ENCODE results near the gene SLC9A1.

DNA sequence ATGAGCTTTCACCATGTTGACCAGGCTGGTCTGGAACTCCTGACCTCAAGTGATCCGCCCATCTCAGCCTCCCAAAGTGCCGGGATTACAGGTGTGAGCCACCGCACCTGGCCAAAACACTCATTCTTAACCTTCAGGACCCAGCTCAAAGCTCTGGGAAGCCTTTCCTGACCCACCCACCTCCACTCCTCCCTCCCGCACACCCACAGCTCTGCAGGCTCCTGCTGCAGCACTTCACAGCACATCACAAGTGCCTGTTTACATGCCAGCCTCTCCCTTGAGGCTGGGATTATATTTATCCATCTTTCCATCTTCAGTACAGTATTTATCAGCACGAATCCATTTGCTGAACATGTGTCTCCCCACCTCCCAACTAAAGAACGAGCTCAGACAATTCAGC, 14.9 kb downstream of the SLC9A1 start:
- TF ChIP-seq, protein P1, sequence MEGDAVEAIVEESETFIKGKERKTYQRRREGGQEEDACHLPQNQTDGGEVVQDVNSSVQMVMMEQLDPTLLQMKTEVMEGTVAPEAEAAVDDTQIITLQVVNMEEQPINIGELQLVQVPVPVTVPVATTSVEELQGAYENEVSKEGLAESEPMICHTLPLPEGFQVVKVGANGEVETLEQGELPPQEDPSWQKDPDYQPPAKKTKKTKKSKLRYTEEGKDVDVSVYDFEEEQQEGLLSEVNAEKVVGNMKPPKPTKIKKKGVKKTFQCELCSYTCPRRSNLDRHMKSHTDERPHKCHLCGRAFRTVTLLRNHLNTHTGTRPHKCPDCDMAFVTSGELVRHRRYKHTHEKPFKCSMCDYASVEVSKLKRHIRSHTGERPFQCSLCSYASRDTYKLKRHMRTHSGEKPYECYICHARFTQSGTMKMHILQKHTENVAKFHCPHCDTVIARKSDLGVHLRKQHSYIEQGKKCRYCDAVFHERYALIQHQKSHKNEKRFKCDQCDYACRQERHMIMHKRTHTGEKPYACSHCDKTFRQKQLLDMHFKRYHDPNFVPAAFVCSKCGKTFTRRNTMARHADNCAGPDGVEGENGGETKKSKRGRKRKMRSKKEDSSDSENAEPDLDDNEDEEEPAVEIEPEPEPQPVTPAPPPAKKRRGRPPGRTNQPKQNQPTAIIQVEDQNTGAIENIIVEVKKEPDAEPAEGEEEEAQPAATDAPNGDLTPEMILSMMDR (optimal IDR thresholded peaks at IDR 0.05 in 1 of 3, IDR thresholded peaks at IDR 0.05 in 1 of 3, conservative IDR thresholded peaks at IDR 0.05 in 1 of 3; ENCODE audit: extremely low read depth in 1 of 3, insufficient read depth in 2 of 3, low read length in 3 of 3), result no peak
- no peak for TF ChIP-seq EZH2 (IDR thresholded peaks at IDR 0.05; ENCODE audit: low read length)

Data from keratinocyte (primary cell).